ENCODE data around the gene C1QTNF3.

C1QTNF3 gene

DNA sequence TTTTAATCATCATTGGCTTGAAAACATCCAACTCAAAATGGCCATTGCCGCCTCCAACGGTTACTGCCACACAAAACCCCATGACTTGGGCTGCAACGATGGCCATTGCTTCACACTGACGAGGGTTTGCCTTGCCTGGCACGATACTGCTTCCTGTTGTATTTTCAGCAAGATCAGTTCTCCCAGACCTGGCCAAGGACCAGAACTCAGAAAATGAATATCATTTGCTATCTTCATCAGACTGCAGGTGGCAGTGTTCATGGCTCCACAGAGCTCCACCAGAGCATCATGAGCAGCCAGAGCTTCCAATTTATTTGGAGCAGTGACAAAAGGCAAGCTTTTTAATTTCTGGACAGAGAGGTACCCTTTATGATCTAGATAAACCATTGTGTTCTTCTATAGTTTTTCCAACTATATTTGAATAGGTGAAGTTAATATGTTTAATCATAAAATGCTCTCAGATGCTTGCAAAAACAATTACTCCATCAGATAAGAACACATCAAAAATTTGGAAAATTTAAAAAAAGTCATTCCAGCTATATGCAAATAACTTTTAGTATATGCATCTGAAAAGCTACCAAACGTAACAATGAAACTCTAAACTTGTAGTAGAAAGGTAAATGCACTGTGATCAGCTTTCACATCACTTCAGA, 45.6 kb downstream of the C1QTNF3 start:
- peak; percentile 29 for DNase-seq (ENCODE audit: low read depth)

DNA sequence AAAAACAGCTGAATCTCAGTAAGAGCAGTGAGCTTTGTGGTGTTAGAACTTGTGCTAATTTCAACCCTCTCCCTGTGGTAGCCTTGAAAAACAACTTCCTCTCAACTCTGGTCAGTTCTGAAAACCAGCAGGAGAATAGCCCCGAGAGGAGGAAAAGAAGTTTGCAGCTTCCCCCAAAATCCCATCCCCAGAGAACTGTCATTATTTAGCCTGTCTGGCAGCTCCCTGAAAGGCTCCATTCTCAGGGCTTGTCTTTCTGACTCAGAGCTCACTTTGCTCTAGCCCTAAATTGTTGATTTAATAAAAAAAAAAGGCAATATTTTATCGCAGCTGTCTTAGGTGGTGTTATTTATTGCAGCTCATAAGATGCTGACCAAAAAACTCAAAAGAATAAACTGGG, 47.1 kb downstream of the C1QTNF3 start:
- no peak for DNase-seq (ENCODE audit: low read depth)

DNA sequence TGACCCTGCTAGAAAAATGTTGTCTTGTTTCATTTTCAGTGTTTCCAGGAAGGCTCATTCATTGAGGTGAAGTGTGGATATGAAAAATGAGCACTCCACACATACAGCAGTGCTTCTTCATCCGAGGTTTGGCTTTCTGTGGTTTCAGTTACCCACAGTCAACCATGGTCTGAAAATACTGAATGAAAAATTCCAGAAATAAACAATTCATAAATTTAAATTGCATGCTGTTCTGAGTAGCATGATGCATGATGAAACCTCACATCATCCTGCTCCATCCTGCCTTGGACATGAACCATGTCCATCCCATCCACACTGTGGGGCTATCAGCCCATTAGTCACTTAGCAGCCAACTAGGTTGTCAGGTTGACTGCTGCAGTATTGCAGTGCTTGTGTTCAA, 48.2 kb downstream of the C1QTNF3 start:
- no peak for DNase-seq (ENCODE audit: low read depth)

DNA sequence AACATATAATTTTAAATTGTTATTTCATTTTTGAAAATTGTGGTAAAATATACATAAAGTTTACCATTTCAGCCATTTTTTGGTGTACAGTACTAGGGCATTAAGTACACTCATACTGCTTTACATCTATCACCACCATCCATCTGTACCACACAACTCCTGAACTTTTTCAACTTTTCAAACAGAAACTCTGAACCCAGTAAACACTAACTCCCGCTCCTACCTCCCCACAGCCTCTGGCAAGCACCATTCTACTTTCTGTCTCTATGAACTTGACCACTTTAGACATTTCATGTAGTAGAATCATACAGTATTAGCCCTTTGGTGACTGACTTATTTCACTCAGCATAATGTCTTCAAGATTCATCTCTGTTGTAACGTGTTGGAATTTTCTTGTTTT, 50.1 kb downstream of the C1QTNF3 start:
- DNase-seq (ENCODE audit: low read depth), result no peak

DNA sequence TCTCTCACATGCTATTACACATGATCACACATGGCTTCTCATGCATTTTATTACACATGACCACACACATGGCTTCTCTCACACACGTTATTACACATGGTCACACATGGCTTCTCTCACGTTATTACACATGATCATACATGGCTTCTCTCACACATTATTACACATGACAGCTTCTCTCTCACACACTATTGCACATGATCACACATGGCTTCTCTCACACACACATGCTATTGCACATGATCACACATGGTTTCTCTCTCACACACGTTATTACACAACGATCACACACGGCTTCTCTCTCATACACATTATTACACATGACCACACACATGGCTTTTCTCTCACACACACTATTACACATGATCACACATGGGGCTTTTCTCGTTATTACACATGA, 57.6 kb downstream of the C1QTNF3 start:
- no peak for DNase-seq (ENCODE audit: low read depth)

DNA sequence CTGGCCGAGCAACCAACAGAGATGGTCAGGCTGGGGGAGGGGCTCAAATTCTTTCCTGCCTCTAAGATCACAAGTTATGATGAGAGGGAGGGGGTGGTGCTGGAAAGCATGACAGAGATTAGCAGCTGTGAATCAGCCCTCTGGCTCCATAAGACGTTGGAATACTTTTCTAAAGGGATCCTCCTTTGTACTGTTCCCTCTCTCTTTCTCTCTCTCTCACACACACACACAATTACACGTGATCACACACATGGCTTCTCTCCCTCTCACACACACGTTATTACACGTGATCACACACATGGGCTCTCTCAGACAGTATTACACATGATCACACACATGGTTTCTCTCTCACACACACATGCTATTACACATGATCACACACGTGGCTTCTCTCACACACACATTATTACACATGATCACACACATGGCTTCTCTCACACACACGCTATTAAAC, 58.3 kb downstream of the C1QTNF3 start, which contains the start of gene SLC45A2:
Gene SLC45A2 (minus strand): TSS at position 23 of the 454 bp plus-strand sequence. CDS start 110 bp downstream, outside the sequence.
- no peak for DNase-seq (ENCODE audit: low read depth)

DNA sequence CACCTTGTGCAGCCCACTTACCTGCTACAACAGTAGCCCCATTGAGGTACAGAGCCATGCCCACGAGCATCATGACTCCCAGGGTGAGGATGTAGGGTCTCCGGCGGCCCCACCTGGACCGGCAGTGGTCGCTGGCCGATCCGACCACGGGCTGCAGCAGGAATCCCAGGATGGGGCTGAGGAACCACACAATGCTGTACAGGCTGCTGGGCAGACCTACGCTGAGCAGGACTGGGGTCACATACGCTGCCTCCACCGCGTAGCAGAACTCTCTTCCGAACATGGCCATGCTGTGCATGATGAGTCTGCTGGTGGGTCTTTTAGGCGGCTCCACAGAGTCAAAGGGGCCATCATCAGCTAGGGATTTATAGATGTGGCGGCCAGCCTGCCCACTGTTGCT, 58.8 kb downstream of the C1QTNF3 start:
- DNase-seq (ENCODE audit: low read depth), result no peak

DNA sequence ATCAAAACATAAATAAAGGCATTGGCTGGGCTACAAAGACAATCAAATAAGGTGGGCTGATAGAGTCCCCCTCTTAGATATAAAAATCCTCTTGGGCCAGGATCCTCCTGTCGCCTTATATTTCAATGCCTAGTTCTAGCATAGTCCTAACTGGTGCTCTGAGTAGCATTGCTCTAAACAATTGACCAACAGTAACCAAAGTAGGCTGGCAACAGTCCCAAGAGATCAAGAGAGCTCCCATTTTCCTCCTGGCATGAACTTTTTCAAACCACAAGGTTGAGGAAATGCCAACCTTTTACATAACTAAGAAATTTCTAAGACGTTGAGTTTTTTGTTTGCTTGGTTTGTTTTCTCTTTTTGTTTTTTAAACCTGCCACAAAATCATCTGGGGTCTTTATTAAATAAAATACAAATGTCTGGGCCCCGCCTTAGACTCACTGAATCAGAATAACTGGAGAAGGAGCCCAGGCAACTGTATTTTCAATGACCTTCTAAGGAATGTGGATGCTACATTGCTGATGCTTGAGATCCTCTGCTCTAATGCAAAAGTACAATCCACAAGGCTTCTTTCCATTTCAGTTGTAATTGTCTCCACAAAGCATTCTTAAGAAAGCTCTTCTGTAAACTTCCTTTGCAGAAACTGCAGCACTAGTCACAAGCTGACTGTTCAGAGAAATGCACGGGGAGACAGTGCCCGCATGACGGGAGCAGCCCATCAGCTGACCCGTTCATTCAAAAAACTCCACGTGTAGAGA, 61.4 kb downstream of the C1QTNF3 start:
- DNase-seq (ENCODE audit: low read depth), result no peak

DNA sequence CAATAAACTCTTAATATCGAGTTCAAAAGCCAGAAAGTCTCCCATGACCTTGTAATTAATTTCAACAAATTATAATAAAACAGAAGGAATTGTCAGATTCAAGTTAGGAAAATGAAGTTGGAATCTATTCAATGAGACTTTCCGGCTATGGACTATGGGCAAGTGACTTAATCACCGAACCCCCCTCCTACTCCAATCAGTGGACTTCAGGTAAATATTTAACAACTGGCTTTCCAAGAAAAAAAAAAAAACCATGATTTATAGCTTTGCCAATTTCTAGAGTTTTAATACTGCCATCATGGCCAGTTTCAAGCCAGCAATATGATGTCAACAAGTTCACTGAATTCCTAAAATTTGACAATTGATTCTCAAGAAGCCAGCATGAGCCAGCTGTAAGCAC, 63.0 kb downstream of the C1QTNF3 start:
- DNase-seq (ENCODE audit: low read depth), result no peak

DNA sequence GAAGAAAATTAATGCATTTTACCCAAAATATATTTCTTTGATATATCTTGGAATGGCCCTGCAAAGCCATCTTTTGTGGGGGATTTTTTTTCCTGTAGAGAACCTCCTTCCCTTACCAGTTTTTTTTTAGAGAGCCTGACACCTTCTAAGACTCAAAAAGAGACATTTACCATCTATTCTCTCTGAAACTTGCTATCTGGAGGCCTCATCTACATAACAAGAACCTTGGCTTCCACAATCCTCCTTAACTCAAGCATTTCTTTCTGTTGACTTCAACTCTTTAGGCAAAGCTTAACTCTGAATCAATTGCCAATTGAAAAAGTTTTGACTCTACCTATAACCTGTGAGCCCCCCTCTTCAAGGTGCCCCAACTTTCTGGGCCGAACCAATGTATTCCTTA, 64.7 kb downstream of the C1QTNF3 start:
- no peak for DNase-seq (ENCODE audit: low read depth)

DNA sequence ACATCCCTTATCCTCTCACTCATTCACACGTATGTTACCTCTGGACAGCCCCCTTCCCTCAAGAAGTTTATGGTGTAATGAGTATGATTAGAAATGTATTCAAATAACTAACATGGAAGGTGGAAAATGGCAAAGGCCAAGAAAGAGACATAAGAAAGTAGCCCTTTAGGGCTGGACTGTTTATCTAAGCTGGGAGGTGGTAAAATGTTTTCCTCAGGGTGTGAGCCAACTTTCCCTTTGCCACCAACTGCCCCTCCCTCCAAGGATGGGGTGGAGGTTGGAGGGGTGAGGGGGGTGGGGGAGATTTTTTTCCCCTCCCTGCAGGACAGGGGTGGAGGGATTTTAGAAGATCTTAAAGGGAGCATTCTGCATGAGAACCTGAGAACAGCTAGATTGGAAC, 66.7 kb downstream of the C1QTNF3 start:
- DNase-seq (ENCODE audit: low read depth), result no peak

DNA sequence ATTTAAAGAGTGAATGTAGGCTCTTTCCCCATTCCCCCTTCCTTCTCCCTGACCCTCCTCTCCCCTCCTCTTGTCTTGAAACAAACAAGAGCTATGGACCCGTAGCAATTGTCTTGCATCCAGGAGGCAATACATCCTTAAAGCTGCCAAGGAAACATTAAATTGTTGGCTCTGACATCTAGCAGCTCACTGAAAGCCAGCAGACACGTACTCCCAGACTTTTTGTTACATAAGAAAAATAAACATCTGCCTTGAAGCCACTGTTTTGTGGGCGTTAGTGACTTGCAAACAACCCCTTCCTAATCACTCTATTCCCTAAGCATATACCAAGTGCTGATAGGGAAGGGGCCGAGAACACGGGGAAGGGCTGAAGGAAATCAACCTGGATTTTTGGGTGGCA, 67.2 kb downstream of the C1QTNF3 start:
- no peak for DNase-seq (ENCODE audit: low read depth)

DNA sequence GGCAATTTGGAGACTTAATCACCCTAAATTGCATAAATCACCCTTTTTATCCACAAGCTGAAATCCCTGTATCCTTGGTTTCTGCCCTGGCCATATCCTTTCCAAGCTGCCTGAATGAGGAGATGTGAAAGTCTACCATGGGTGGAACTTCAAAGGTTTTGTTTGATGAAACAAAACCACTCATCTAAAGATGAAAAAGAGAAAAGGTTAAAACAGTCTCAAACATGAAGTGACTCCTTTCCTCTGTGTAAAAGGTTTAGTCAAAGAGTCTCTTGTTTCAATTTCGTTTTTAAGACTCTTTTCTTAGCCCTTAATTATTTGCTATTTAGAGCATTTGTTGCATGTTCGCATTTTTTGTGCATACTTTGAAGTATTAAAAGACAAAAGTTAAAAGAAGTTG, 69.7 kb downstream of the C1QTNF3 start:
- DNase-seq (ENCODE audit: low read depth), result no peak

DNA sequence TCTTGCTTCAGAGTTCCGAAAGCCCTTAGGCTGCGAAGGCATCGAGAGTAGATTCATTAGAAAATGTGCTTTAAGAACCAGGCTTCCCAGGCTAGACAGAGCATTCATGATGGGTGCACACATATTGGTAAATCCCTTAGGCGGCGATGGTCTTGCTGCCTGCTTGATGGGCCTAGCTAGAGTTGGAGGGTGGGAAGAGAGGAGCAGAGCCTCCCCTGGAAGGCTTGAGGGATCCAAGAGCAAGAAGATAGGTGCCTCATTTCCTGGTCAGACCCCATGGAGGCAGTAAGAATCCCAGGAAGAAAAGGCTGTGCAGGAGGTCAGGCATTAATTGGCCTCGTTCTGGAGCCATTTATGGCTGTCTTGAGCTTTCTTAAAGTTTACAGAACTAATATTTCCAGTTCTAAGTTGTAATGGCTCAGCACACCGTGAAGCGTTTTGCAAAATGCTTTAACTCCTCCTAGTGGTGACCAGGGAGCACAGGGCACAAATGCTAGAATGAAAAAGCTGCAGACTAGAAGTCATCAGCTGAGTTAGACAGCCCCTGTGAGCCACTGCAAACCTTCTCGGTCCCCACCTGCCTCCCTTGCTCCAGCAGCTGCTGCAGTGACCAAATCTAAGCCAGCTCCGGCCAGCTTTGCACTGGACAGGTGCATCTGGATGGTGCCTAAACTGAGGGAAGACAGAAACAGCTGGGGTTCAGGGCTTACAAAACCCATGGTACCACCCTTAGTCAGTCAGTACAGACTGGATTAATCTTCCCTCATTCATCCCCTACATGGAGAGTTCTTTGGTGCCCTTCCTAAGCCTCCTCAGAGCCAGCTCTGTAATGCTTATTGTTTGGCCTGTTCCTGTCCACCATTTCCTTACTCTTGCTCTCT, 73.2 kb downstream of the C1QTNF3 start:
- DNase-seq (ENCODE audit: low read depth), result no peak

DNA sequence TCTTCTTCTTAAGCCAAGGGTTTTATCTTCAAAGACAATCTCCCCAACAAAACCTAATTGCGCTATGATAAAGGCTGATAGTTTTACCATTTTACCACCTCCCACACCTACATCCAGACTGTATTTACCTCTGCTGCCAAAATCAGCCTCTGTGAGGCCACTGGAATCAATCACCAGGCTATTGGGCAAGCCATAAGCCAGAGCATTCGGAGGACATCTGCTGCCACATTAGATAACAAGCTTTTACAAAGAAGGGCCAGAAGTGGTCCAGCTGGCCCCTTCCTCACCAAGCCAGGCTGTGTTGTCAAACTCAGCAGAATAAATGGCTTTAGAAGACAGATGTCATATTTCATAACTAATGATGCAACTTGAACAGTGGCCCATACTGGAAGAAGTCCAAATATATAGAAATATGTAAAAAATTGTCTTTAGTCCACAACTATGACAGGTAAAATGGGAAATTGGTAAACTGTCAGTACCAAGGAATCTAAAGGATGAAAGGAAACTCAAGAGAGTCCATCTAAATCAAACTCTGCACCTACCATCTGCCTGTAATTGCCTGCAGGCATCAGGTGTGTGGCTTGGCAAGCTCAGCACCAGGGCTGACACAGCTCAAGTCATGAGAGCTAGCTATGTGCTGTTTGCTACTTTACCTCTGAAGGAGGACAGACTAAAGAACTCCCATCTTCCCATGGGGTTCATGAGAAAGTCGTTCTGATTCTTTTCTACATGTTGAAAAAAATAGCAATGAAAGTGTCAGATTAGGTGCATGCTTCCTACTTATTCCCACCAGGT, 74.6 kb downstream of the C1QTNF3 start:
- DNase-seq (ENCODE audit: low read depth), result no peak
